SK-N-SH treated with all-trans-retinoic acid at 6 μM for 48 hours (cell line): ENCODE results near the gene SLAMF7.

Source experiments
- ARNTL ChIP-seq: fragments of 450-650 bp; formaldehyde crosslinking; IDR thresholded peaks from 2 replicates; pipeline ENCODE4 v1.5.0; 2020; ENCODE audit warnings: low read depth, mild to moderate bottlenecking, moderate library complexity, borderline replicate concordance
- RARB ChIP-seq: fragments of 250-450 bp; sonication (Bioruptor Pico); IDR thresholded peaks from 2 replicates; pipeline ENCODE4 v1.8.0; 2021; ENCODE audit warnings: mild to moderate bottlenecking, moderate library complexity
- TSHZ2 ChIP-seq: fragments of 250-450 bp; sonication (Bioruptor Pico); IDR thresholded peaks from 2 replicates; pipeline ENCODE4 v1.5.0; 2020; ENCODE audit warnings: mild to moderate bottlenecking, moderate library complexity
- ZFP30 ChIP-seq: fragments of 450-650 bp; formaldehyde crosslinking; IDR thresholded peaks from 2 replicates; pipeline ENCODE4 v1.5.0; 2022; ENCODE audit warnings: mild to moderate bottlenecking, moderate library complexity
- TF ChIP-seq, protein P1 (sequence below): fragments of 250-450 bp; sonication (Bioruptor Pico); IDR thresholded peaks from 2 replicates; pipeline ENCODE4 v1.8.0; 2020; ENCODE audit warnings: mild to moderate bottlenecking, moderate library complexity, borderline replicate concordance

DNA sequence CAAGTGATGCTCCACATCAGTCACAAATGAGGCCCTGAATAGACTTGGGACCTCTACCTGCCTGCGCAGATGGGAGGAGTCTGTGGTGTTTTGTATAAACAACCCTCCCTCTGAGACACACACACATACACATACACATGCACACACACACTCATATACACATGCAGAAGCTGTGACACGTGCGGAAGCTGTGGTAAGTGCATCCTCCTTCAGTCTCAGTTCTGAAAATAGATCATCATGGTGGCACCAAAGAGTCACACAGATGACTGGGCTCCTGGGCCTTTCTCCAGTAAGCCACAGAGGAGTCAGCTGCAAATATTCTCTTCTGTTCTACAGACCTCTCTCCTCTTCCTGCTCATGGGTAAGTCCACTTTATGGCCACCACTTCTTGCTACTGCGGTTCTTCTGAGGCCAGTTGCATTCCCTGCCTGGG, 56.9 kb downstream of the SLAMF7 start, which contains the start of gene LY9:
- TF ChIP-seq, protein P1, sequence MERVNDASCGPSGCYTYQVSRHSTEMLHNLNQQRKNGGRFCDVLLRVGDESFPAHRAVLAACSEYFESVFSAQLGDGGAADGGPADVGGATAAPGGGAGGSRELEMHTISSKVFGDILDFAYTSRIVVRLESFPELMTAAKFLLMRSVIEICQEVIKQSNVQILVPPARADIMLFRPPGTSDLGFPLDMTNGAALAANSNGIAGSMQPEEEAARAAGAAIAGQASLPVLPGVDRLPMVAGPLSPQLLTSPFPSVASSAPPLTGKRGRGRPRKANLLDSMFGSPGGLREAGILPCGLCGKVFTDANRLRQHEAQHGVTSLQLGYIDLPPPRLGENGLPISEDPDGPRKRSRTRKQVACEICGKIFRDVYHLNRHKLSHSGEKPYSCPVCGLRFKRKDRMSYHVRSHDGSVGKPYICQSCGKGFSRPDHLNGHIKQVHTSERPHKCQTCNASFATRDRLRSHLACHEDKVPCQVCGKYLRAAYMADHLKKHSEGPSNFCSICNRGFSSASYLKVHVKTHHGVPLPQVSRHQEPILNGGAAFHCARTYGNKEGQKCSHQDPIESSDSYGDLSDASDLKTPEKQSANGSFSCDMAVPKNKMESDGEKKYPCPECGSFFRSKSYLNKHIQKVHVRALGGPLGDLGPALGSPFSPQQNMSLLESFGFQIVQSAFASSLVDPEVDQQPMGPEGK (CRISPR knock-in tag) = no peak
- TF ChIP-seq ZFP30 (no peak), RARB (CRISPR knock-in tag) (no peak), TSHZ2 (CRISPR knock-in tag) (no peak), ARNTL (no peak)
